OCI-LY7 (cell line): Measurements from ENCODE around the gene ZC3H12D. TPM values are rescaled to one million over a fixed set of nuclear protein-coding genes. Genes with fewer than 3 reads are reported as not detected.

Source experiments
- BruUV-seq: library from RNA; stranded (reverse); fragments of 400-500 nt; replicated peaks from 2 replicates; lab custom pipeline; 2021; lab: Mats Ljungman, UMichigan
- CTCF ChIA-PET: fragments of 300-600 bp; sonication (Branson Sonifier 250); formaldehyde crosslinking; loops from one replicate; lab custom pipeline; 2022; ENCODE audit warnings: antibody characterized with exemption; ENCODE audit not compliant: unreplicated experiment; lab: Charles Lee
- POLR2A ChIA-PET: fragments of 300-600 bp; sonication (Branson Sonifier 250); formaldehyde crosslinking; loops from one replicate; lab custom pipeline; 2022; ENCODE audit warnings: antibody characterized with exemption; lab: Charles Lee
- DNase-seq: peaks from one replicate; pipeline ENCODE4 v3.0.0-alpha.2; 2015; ENCODE audit warnings: low spot score
- H2AFZ ChIP-seq: fragments of 200-600 bp; sonication (generic), shearing (Covaris generic); 2 replicates; pipeline ENCODE4 v1.6.1; 2014; ENCODE audit warnings: mild to moderate bottlenecking, antibody characterized with exemption, low read length, moderate library complexity
- H3K27ac ChIP-seq: fragments of 200-600 bp; sonication (generic); 2 replicates; pipeline ENCODE4 v1.5.1; 2014; ENCODE audit warnings: mixed run types, low read depth, mild to moderate bottlenecking, moderate library complexity, low read length, inconsistent platforms; ENCODE audit not compliant: poor library complexity, severe bottlenecking
- H3K36me3 ChIP-seq: fragments of 200-600 bp; sonication (generic); 2 replicates; pipeline ENCODE4 v1.6.1; 2014; ENCODE audit warnings: mild to moderate bottlenecking, antibody characterized with exemption, low read length, moderate library complexity, mixed read lengths; ENCODE audit not compliant: insufficient read depth
- H3K4me1 ChIP-seq: fragments of 200-600 bp; sonication (generic); 2 replicates; pipeline ENCODE4 v1.5.1; 2014; ENCODE audit warnings: mild to moderate bottlenecking, low read length; ENCODE audit not compliant: insufficient read depth, poor library complexity, severe bottlenecking
- H3K4me2 ChIP-seq: fragments of 200-600 bp; sonication (generic); 2 replicates; pipeline ENCODE4 v1.6.1; 2014; ENCODE audit warnings: mild to moderate bottlenecking, low read length
- H3K4me3 ChIP-seq: fragments of 200-600 bp; sonication (generic); 2 replicates; pipeline ENCODE4 v1.5.1; 2014; ENCODE audit warnings: mild to moderate bottlenecking, low read depth, low read length; ENCODE audit not compliant: poor library complexity, severe bottlenecking
- H3K79me2 ChIP-seq: fragments of 200-600 bp; sonication (generic); 2 replicates; pipeline ENCODE4 v1.6.1; 2016; ENCODE audit warnings: low read depth, mild to moderate bottlenecking, low read length, moderate library complexity, mixed read lengths; ENCODE audit not compliant: insufficient read depth
- H3K9me2 ChIP-seq: fragments of 200-600 bp; sonication (generic); 2 replicates; pipeline ENCODE4 v1.6.1; 2016; ENCODE audit warnings: mild to moderate bottlenecking, low read length, mixed read lengths; ENCODE audit not compliant: insufficient read depth
- H3K9me3 ChIP-seq: fragments of 200-600 bp; sonication (generic); 2 replicates; pipeline ENCODE4 v1.6.1; 2014; ENCODE audit warnings: mild to moderate bottlenecking, mixed run types, low read length, mixed read lengths
- H4K20me1 ChIP-seq: fragments of 200-600 bp; sonication (generic); 2 replicates; pipeline ENCODE4 v1.6.1; 2014; ENCODE audit warnings: mild to moderate bottlenecking, antibody characterized with exemption, low read length, moderate library complexity, mixed read lengths; ENCODE audit not compliant: insufficient read depth
- CTCF ChIP-seq: fragments of 200-600 bp; sonication (generic); conservative IDR thresholded peaks from 2 replicates; pipeline ENCODE4 v1.5.1; 2014; ENCODE audit warnings: mild to moderate bottlenecking, antibody characterized with exemption, low read length, moderate library complexity, mixed read lengths
- EZH2phosphoT487 ChIP-seq: fragments of 200-600 bp; sonication (generic); IDR thresholded peaks from 2 replicates; pipeline ENCODE4 v1.6.1; 2018; ENCODE audit warnings: low read depth, borderline replicate concordance, mild to moderate bottlenecking, mixed run types, antibody characterized with exemption, low read length, moderate library complexity, mixed read lengths
- intact Hi-C: fragments of 100-400 bp; cut with micrococcal nuclease; formaldehyde crosslinking; loops from one replicate; pipeline ENCODE4 v1.10.0; 2022; ENCODE audit not compliant: unreplicated experiment
- total RNA-seq, 2 experiments: library from RNA; depleted of rRNA in 1 of 2; stranded (reverse); fragments of >200 nt in 1 of 2; shearing (Covaris generic) in 1 of 2; gene quantifications; 2 replicates each; pipeline ENCODE4 v1.2.3, GENCODE V29; 2014 to 2022

ZC3H12D gene
- total RNA-seq, 2 experiments from 2014 or later, result 12.8 to 22.6 TPM

GRCh38 chr6:149451376-149452036 is 33.3 kb downstream of the ZC3H12D start:
- DNase-seq, result no peak
- BruUV-seq, result no TSS peak
- CTCF ChIA-PET, result no interaction called here

GRCh38 chr6:149450679-149451375 is 34.0 kb downstream of the ZC3H12D start:
- DNase-seq, result no peak
- no peak overlapping the region for H2AFZ ChIP-seq
- H3K9me2 ChIP-seq, result no peaks in the 10 kb centered on the region
- no peak overlapping the region for H3K27ac ChIP-seq
- no TSS peak for BruUV-seq
- H4K20me1 ChIP-seq, result no peaks in the 10 kb centered on the region
- H3K36me3 ChIP-seq, result peaks cover 46% of the 10 kb centered on the region
- no peaks in the 10 kb centered on the region for H3K4me1 ChIP-seq
- intact Hi-C loops, result no loop called here
- H3K4me3 ChIP-seq, result no peak overlapping the region
- no peak for TF ChIP-seq EZH2phosphoT487
- TF ChIP-seq CTCF, result no peak
- no peaks in the 10 kb centered on the region for H3K9me3 ChIP-seq
- H3K4me2 ChIP-seq, result no peak overlapping the region
- POLR2A ChIA-PET, result no interaction called here
- CTCF ChIA-PET, result no interaction called here
- H3K79me2 ChIP-seq, result no peaks in the 10 kb centered on the region

More at GRCh38 chr6:149451376-149452036, 33.3 kb downstream of the ZC3H12D start:
- no peaks in the 10 kb centered on the region for H3K4me1 ChIP-seq
- H3K79me2 ChIP-seq, result no peaks in the 10 kb centered on the region
- intact Hi-C loops, result no loop called here
- no peak for TF ChIP-seq CTCF
- no peak for TF ChIP-seq EZH2phosphoT487
- H3K4me2 ChIP-seq, result no peak overlapping the region
- no peak overlapping the region for H3K27ac ChIP-seq
- H3K9me2 ChIP-seq, result no peaks in the 10 kb centered on the region
- peaks cover 49% of the 10 kb centered on the region for H3K36me3 ChIP-seq
- no peak overlapping the region for H3K4me3 ChIP-seq
- POLR2A ChIA-PET, result interaction anchor here (0.7 kb wide), 1 partner anchor 108 kb away, joined by 3 read pairs; no protein-coding TSS in a partner anchor
- no peak overlapping the region for H2AFZ ChIP-seq
- no peaks in the 10 kb centered on the region for H4K20me1 ChIP-seq
- no peaks in the 10 kb centered on the region for H3K9me3 ChIP-seq
